Stimulated activated CD4-positive, alpha-beta T cell treated with anti-CD3 and anti-CD28 coated beads, Interleukin-15, amount 100 ng/mL, for 48 hours (primary cell): Measurements from ENCODE around the gene IGFBP2.

Experiments
- DNase-seq, 2 donors: peaks; one replicate each; pipeline ENCODE4 v3.0.0-alpha.2; 2020; ENCODE audit warnings: low read depth in 2 of 2

IGFBP2 gene

DNA sequence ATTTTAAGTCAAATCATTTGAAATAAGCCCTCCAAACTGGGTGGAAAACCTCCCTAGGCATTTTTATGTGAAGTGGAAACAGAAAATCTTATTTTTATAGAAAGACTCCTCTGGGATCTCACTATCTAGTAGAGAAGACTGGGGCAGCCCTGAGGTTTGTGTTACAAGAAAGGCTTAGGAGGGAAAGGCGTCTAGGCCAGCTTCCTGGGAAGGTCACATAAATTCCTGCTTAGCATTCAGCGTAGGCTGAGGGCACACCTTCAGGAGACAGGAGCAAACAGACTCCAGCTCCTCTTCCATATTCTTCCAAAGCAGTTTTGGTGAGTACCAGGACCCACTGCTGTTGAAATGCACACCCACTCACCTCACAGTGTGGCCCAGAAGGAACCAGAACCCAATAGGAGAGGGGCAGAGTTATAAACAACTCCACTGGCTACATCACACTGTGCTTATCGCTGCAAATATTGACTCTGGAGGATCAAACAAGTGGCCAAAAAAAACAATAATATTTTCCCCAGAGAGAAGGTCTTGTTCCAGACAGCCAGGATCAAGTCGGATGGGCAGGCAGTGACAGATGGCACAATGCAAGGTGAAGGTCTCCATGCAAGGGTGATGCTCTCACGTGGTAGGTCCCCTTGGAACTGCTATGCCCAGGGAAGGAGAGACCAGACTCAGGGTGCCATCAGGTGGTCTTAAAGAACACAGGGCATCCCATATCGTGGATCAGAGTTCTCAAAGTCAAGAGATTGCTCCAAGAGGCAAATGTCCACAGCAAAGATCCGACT, 17.7 kb upstream of the IGFBP2 start:
- no peak for DNase-seq

GRCh38 chr2:216616083-216616678, 17.0 kb upstream of the IGFBP2 start:
- no peak for DNase-seq

DNA sequence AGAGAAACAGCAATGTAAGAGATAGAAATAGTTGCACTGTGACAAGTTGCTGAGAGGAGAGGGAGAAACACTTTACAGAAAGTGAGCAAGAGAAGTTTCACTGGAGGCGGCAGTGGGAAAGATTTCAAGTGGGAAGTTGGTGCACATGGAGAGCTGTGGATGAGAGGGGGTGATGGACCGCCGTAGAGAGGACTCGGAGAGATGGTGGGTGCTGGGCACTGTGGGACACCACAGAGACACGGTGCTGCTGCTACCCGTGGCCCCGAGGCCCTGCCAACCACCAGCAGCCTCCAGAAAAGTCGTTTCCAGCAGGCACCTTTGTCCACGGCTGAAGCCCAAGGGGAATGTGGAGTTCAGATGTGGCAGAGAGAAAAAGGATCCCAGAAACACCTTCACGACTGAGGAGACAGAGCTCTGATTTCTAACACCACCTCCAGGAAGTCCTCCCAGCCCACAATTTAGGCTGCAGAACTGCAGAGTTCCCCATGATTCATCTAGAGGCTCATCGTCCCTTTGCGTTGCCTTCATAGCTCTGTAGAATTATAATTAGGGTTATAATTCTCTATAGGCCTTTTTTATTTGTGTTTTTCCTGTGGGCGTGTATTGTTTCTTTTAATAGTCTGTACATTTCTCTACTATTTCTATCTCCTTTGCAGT, 15.9 kb upstream of the IGFBP2 start:
- DNase-seq: no peak

- no peak for DNase-seq
Observed at GRCh38 chr2:216618785-216619184, 14.4 kb upstream of the IGFBP2 start.

DNA sequence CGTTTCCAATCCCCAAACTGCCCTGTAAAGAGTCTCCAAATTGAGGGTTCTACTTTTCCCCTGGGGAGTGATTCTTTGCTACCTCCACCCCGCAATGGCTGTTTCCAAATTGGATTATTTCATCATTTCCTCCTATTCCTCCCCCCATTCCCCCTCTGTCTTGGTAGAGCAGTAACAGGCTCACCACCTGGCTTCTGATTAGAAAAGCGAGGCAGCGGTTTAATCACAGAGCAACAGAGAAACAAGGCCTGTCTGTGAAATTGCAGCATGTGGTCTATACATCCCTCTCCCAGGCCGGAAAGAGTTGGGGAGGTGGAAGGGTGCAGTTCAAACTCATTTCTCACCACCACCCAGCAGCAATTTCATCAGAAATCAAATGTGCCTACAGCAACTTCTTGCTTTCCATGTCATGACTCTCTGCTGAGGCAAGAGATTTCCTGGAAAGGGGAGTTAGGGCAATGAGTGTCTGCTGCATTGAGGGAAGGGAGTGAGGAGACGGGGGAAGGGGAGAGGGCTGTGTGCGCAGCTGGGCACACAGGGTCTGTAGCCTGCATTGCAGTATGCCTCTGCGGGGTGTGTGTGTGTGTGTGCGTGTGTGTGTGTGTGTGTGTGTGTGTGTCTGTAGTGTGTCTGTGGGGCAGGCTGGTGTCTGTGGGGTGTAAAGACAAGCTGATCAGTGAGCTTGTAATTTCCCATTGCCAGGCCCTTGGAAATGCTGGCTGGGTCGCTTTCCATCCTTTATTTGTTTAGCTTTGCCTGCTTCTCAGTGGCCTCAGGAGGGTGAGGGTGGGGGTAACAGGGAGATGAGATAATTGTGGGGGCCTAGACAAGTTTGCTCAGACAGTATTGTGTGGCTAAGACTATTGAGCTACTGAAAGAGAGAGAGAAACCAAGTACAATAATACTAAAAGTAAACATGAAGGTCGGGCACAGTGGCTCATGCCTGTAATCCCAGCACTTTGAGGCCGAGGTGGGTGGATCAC, 13.5 kb upstream of the IGFBP2 start:
- no peak for DNase-seq

GRCh38 chr2:216620786-216621185, 12.4 kb upstream of the IGFBP2 start:
- no peak for DNase-seq

- DNase-seq: no peak
Observed at GRCh38 chr2:216621292-216621691, 11.9 kb upstream of the IGFBP2 start.

GRCh38 chr2:216622526-216622925, 10.7 kb upstream of the IGFBP2 start:
- DNase-seq: no peak

- DNase-seq: no peak
Observed at GRCh38 chr2:216624251-216624650, 9.0 kb upstream of the IGFBP2 start.

DNA sequence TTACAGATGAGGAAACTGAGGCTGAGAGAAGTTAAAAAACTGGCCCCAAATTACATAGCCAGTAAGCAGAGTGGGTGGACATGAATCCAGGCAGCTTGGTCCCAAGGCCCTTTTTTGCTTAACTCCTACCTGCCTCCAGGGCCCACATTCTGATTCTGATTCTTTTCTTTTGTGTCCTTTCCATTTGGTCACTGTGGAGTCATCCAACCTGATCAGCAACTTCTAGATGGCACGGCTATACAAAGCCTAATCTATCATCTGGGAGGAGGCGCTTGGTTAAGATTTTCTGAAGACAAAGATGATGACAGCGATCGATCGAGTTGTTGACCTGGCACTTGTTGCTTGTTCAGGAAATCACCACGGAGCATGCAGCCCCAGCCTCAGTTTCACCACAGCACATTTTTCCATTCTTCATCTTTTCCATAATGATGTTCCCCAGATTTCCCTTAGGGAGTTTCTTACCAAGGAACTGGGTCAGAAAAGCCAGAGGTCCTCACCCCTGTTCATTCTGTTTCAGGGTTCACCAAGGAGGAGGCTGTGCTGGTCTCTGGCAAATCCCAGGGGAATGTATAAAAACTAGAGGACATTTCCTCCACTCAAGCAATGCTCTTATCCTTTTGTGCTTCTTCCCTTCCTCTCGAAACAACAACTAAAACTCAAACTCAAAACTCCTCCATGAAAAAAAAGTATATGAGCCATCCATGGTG, 6.9 kb upstream of the IGFBP2 start:
- DNase-seq: no peak

DNA sequence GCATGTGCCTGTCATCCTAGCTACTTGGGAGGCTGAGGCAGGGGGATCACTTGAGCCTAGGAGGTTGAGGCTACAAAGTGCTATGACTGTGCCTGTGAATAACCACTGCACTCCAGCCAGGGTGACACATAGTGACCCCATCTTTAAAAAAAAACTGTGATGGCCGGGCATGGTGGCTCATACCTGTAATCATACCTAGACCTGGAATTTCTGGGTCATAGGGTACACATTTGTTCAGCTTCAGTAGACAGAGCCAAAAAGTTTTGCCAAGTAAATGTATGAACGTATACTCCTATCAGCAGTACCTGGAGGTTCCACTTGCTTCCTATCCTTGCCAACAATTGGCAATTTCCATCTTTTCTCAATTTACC, 6.4 kb upstream of the IGFBP2 start:
- DNase-seq: no peak

- no peak for DNase-seq
Observed at GRCh38 chr2:216629784-216630183, 3.4 kb upstream of the IGFBP2 start.

DNA sequence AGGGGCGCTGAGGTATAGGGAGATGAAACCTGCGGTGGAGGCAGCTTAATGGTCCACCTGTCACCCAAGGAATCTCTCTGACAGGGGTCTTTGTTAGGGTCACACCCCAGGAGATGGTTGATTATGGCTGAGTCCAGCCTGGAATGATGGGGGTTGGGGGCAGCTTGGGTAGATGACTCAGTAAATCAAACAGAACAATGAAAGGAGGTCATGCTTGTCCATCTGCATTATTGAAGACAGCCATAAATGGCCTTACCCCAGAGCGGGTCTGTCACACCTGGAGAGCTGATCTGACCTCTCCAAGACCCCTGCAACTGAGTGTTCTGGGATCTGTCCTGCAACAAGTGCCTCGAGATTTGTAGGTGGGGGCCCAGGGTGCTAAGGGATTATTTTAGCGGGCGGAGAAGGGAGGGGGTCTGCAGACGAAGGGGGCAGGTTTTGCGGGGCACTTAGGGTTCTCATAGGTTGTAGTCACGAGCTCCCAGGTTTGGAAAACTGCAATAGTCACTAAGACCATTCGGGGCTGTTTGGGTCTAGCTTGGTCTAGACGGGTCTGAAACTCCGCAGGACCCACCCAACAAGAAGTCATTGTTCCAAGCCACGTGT, 771 bp upstream of the IGFBP2 start:
- DNase-seq: no peak

DNA sequence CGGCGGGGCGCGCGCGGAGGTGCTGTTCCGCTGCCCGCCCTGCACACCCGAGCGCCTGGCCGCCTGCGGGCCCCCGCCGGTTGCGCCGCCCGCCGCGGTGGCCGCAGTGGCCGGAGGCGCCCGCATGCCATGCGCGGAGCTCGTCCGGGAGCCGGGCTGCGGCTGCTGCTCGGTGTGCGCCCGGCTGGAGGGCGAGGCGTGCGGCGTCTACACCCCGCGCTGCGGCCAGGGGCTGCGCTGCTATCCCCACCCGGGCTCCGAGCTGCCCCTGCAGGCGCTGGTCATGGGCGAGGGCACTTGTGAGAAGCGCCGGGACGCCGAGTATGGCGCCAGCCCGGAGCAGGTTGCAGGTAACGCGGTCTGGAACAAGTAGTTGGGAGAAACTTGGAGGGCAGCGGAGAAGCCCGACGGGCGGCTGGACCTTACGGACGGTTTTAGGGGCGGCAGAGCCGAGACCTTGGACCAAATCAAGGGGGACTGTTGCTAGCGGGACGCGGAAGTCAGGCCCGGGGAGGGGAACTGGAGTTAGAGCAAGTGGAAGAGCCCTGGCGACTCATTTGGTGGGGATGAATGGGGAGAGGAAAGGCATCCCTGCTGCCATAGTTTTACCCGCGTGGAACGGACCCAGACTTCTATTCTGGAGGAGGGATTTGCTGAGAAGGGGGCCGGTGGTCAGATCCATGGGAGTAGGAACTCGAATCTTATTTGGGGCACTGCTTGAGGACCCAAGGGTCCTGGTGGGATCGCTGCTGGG, 573 bp downstream of the IGFBP2 start:
- no peak for DNase-seq

GRCh38 chr2:216634370-216635148, 1.3 kb downstream of the IGFBP2 start:
- DNase-seq: no peak

DNA sequence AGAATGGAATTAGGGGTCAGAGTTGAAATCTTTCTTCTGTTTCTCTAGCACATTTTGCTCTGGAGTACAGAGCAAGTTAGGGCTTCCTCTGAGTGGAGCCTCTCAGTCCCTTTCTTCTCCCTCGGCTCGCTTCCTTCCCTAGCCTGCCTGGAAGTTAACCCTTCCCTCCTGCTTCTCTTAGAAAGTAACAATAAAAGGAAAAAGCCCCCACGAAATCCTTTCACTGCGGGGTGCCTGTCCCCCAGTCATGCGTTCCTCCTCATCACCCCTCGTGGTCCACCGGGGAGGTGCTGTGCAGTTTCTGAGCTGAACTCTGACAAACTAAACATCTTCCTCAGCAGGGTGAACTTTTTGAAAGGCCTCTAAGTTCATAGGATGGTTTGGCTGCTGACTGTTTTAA, 2.0 kb downstream of the IGFBP2 start:
- DNase-seq: no peak

DNA sequence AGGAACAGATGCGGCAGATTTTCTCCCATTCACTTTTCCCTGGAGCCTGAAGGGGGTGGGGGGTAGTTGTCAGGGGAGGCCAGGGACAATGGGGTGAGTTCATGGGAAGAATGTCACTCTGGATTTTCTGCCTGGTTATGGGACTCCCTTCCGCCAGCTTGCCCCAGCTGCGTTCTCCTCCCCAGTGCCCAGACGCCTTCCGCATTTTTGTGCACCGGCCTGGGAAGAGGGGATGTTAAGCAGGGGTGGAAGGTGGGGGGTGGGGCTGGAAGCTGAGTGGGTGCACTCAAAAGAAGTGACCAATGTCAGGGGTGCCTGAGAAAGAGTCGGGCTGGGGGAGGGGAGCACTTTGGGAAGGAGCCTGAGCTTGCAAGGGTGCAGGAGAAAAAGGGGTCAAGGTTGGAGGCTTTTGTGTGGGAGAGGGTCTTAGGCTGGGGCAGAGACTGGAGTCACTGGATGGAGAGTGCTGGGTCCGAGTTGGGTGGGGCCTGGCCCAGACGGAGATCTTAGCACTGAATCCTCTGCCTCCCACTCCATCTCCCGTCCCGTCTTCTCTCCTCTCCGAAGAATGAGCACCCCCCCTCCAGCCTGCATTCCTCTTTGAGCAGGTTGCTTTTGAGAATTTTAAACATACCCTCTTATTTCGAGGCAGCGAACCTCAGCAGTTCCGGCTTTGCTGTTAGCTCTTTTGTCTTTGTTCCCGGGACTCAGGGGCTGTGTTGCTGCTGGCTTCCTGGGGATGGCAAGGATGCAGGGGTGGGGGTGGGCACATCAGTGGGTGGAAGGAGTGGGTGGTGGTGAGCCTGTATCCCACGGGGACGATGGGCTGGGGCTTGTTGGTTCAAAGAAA, 2.7 kb downstream of the IGFBP2 start:
- DNase-seq: no peak
